ENCODE data around the gene NAPA. TPM values are rescaled to one million over a fixed set of nuclear protein-coding genes. Genes with fewer than 3 reads are reported as not detected.

NAPA gene
- total and polyA plus RNA-seq, 2 of the 13 experiments (the other 11 are each of a cell fraction or from before 2014, with no cell fraction given), result 32.6 to 65.9 TPM

GRCh38 chr19:47514869-47515588 is at the start of gene NAPA (continued):
- TF ChIP-seq ZNF142 (CRISPR knock-in tag; IDR thresholded peaks at IDR 0.05) (0 out of 2 replicates have a peak, but pooled peaks have one; percentile 70), ZBTB33 (CRISPR knock-in tag; IDR thresholded peaks at IDR 0.05) (no peak), CREB3 (CRISPR knock-in tag; IDR thresholded peaks at IDR 0.05) (no peak), TBL1XR1 (IDR thresholded peaks at IDR 0.05; ENCODE audit: borderline replicate concordance, low read length, partially characterized antibody) (peak; percentile 18), NFYC (CRISPR knock-in tag; IDR thresholded peaks at IDR 0.05) (peak; percentile 85), ZBTB49 (CRISPR knock-in tag; IDR thresholded peaks at IDR 0.05; ENCODE audit: borderline replicate concordance) (no peak), MATR3 (CRISPR knock-in tag; IDR thresholded peaks at IDR 0.05) (no peak), PCBP2 (optimal IDR thresholded peaks at IDR 0.05; ENCODE audit: low read depth, low read length, poor library complexity, severe bottlenecking) (no peak), ATF1 (CRISPR knock-in tag; IDR thresholded peaks at IDR 0.05) (peak; percentile 53), ZC3H13 (CRISPR knock-in tag; IDR thresholded peaks at IDR 0.05) (peak; percentile 59; the same call in 1 of the 2 replicates), ZNF207 (IDR thresholded peaks at IDR 0.05; ENCODE audit: borderline replicate concordance) (no peak), CCAR2 (optimal IDR thresholded peaks at IDR 0.05; ENCODE audit: low read depth, low read length) (no peak), DDIT3 (CRISPR knock-in tag; IDR thresholded peaks at IDR 0.05) (no peak), ZNF317 (CRISPR knock-in tag; IDR thresholded peaks at IDR 0.05) (no peak), HNRNPK (IDR thresholded peaks at IDR 0.05; ENCODE audit: low read depth, low read length, poor library complexity, severe bottlenecking) (peak; percentile 45), ZFAT (CRISPR knock-in tag; conservative IDR thresholded peaks at IDR 0.05) (no peak), ZNF232 (CRISPR knock-in tag; IDR thresholded peaks at IDR 0.05; ENCODE audit: borderline replicate concordance) (no peak)
